BLaER1 treated with 17β-estradiol and CSF1 and Interleukin-3, amounts not matched to agents 10 nM and 100 nM (cell line): ENCODE data around the gene CERKL.

Experiments
- H3K27ac ChIP-seq, 11 experiments: shearing (Covaris generic); formaldehyde crosslinking; 2 replicates each; pipeline ENCODE4 v1.8.1; 2022
- H3K27me3 ChIP-seq, 11 experiments: shearing (Covaris generic); formaldehyde crosslinking; 2 replicates each; pipeline ENCODE4 v1.8.1; 2022
- H3K36me3 ChIP-seq, 11 experiments: shearing (Covaris generic); formaldehyde crosslinking; 2 replicates each; pipeline ENCODE4 v1.8.1; 2022
- H3K4me1 ChIP-seq, 10 experiments: shearing (Covaris generic); formaldehyde crosslinking; 2 replicates each; pipeline ENCODE4 v1.8.1; 2022
- H3K4me2 ChIP-seq, 11 experiments: shearing (Covaris generic); formaldehyde crosslinking; 2 replicates each; pipeline ENCODE4 v1.8.1; 2022
- H3K4me3 ChIP-seq, 10 experiments: shearing (Covaris generic); formaldehyde crosslinking; 2 replicates each; pipeline ENCODE4 v1.8.1; 2022
- H3K9ac ChIP-seq, 11 experiments: shearing (Covaris generic); formaldehyde crosslinking; 2 replicates each; pipeline ENCODE4 v1.8.1; 2022
- H3K9me3 ChIP-seq, 11 experiments: shearing (Covaris generic); formaldehyde crosslinking; replicated peaks in 1 of 11; 2 replicates each; pipeline ENCODE4 v1.8.1; 2022
- H4K20me1 ChIP-seq, 11 experiments: shearing (Covaris generic); formaldehyde crosslinking; 2 replicates each; pipeline ENCODE4 v1.8.1; 2022
- Cebpa-rat ChIP-seq, 11 experiments: shearing (Covaris generic); IDR thresholded peaks; 2 replicates each; pipeline ENCODE4 v1.8.1; 2022

The CERKL gene

DNA sequence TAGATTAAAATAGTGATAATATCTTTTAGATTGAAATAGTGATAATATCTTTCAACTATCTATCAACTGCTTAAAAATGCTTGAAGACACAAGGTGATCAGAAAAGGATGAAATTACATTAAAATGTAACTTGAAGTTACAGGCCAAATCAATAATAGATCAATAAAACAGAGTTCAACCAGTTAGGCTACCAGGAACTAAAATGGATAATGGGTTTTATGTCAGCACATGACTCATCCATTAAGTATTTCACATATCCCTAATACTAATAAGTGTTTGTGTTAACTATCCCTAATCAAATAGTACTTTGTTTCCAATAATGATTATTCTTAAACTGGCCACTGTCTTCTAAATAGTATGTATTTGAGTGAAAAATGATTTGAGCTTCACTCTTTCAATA lies 33.7 kb downstream of the CERKL start:
- Histone ChIP-seq H3K36me3 (no peaks in the 10 kb centered on the region), H3K27ac (no peak overlapping the region), H4K20me1 (no peaks in the 10 kb centered on the region), H3K4me3 (no peak overlapping the region), H3K4me1 (peaks cover 0 to 10% (median 0%) of the 10 kb centered on the region in 10 experiments; a peak in 4 of 20 replicates), H3K4me2 (no peak overlapping the region), H3K27me3 (no peaks in the 10 kb centered on the region), H3K9me3 (no peaks in the 10 kb centered on the region), H3K9ac (no peak overlapping the region)
- no peak for TF ChIP-seq Cebpa-rat (IDR thresholded peaks at IDR 0.05)

- TF ChIP-seq Cebpa-rat (IDR thresholded peaks at IDR 0.05), result no peak
- no peaks in the 10 kb centered on the region for H4K20me1 ChIP-seq
- H3K27ac ChIP-seq, result no peak overlapping the region
- no peaks in the 10 kb centered on the region for H3K9me3 ChIP-seq
- no peaks in the 10 kb centered on the region for H3K27me3 ChIP-seq
- H3K9ac ChIP-seq, result no peak overlapping the region
- no peaks in the 10 kb centered on the region for H3K36me3 ChIP-seq
- no peaks in the 10 kb centered on the region for H3K4me1 ChIP-seq
- H3K4me3 ChIP-seq, result no peak overlapping the region
- no peak overlapping the region for H3K4me2 ChIP-seq
These were observed 35.0 kb downstream of the CERKL start for GRCh38 chr2:181621779-181622490.

DNA sequence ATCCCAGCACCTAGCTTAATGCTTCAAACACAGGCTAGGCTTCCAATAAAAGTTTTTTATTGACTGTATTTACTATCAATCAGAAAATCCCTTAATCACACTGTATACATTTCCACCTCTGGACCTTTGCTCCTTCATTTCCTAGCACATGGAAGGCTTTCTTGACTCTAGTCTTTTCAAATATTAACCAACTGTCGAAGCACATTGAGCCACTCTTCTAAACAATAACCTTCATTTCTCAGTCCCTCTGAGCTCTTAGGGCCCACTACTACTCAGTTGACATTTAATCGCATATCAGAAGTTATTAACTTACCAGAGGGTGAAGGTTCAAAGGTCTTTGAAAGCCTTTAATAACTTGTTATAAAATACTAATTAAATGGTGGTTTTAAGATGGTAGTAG lies 37.4 kb downstream of the CERKL start:
- H3K4me3 ChIP-seq, result no peak overlapping the region
- H3K27ac ChIP-seq, result no peak overlapping the region
- TF ChIP-seq Cebpa-rat (IDR thresholded peaks at IDR 0.05), result no peak
- H3K27me3 ChIP-seq, result no peaks in the 10 kb centered on the region
- H3K9ac ChIP-seq, result no peak overlapping the region
- no peaks in the 10 kb centered on the region for H4K20me1 ChIP-seq
- no peaks in the 10 kb centered on the region for H3K9me3 ChIP-seq
- H3K4me2 ChIP-seq, result no peak overlapping the region
- H3K36me3 ChIP-seq, result no peaks in the 10 kb centered on the region
- no peaks in the 10 kb centered on the region for H3K4me1 ChIP-seq

- no peak overlapping the region for H3K27ac ChIP-seq
- H3K36me3 ChIP-seq, result no peaks in the 10 kb centered on the region
- no peaks in the 10 kb centered on the region for H3K9me3 ChIP-seq
- no peak overlapping the region for H3K4me2 ChIP-seq
- no peak overlapping the region for H3K4me3 ChIP-seq
- no peak overlapping the region for H3K9ac ChIP-seq
- no peaks in the 10 kb centered on the region for H3K4me1 ChIP-seq
- no peaks in the 10 kb centered on the region for H3K27me3 ChIP-seq
- no peaks in the 10 kb centered on the region for H4K20me1 ChIP-seq
- TF ChIP-seq Cebpa-rat (IDR thresholded peaks at IDR 0.05), result no peak
These were observed 40.2 kb downstream of the CERKL start for GRCh38 chr2:181616715-181617114.

DNA sequence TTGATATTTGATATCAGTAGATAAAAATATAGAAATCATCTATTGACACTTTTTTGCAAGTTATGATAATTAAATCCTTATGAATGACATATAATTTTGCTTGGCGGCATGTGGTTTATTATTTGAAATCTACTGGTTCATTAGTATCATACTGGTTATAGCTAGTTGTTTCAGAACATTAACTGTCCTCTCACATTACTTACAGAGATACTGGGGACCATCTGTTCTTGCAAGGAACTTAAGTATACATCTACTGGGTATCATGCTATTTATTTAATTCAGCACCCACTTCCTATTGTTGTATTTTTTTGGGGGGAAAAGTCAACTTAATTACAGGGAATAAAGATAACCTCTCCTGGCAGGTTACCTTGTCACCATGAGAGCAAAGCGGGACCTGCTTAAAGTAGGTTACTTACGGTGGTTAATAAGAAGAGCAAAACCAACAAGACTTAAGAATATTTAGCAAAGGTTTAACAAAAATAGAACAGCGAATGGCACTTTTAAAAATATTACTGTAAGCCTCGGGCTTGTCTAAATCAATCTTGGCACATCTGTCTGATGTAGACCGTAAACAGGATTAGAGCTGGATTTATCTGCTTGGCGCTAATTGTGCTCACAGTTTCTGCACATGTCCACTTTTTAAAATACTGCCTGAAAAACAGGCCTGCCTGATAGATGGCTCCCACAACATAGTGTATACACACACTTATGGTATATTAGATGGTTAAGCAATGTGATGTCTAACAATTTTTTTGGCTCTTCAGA lies 41.8 kb downstream of the CERKL start:
- no peak overlapping the region for H3K27ac ChIP-seq
- H3K36me3 ChIP-seq, result no peaks in the 10 kb centered on the region
- H3K9me3 ChIP-seq, result no peaks in the 10 kb centered on the region
- no peak overlapping the region for H3K4me3 ChIP-seq
- no peaks in the 10 kb centered on the region for H3K4me1 ChIP-seq
- no peak overlapping the region for H3K4me2 ChIP-seq
- no peak overlapping the region for H3K9ac ChIP-seq
- no peaks in the 10 kb centered on the region for H4K20me1 ChIP-seq
- no peaks in the 10 kb centered on the region for H3K27me3 ChIP-seq
- no peak for TF ChIP-seq Cebpa-rat (IDR thresholded peaks at IDR 0.05)

DNA sequence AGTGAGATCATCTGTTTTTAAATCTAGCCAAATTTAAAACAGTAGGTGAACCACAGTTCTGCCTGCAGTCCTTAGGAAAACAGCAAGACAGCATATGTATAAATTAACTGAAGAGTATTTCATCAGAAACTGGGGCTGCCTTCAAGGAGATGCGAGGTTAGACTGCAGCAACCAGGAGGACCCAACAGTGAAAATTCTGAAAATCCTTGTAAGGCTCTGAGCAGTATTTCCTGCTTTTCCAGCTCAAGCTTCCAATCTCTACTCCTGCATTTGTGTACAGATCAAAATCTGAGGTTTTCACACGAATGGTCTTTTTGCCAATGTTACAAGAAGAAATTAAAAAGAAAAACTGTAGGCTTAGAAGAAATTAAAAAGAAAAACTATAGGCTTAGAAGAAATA lies 43.7 kb downstream of the CERKL start:
- Histone ChIP-seq H4K20me1 (no peaks in the 10 kb centered on the region), H3K4me3 (no peak overlapping the region), H3K9me3 (no peaks in the 10 kb centered on the region), H3K27ac (no peak overlapping the region), H3K4me2 (no peak overlapping the region), H3K27me3 (no peaks in the 10 kb centered on the region), H3K9ac (no peak overlapping the region), H3K36me3 (no peaks in the 10 kb centered on the region), H3K4me1 (peaks cover 0 to 6% (median 4%) of the 10 kb centered on the region in 10 experiments; a peak in 10 of 20 replicates)
- TF ChIP-seq Cebpa-rat (IDR thresholded peaks at IDR 0.05), result no peak

DNA sequence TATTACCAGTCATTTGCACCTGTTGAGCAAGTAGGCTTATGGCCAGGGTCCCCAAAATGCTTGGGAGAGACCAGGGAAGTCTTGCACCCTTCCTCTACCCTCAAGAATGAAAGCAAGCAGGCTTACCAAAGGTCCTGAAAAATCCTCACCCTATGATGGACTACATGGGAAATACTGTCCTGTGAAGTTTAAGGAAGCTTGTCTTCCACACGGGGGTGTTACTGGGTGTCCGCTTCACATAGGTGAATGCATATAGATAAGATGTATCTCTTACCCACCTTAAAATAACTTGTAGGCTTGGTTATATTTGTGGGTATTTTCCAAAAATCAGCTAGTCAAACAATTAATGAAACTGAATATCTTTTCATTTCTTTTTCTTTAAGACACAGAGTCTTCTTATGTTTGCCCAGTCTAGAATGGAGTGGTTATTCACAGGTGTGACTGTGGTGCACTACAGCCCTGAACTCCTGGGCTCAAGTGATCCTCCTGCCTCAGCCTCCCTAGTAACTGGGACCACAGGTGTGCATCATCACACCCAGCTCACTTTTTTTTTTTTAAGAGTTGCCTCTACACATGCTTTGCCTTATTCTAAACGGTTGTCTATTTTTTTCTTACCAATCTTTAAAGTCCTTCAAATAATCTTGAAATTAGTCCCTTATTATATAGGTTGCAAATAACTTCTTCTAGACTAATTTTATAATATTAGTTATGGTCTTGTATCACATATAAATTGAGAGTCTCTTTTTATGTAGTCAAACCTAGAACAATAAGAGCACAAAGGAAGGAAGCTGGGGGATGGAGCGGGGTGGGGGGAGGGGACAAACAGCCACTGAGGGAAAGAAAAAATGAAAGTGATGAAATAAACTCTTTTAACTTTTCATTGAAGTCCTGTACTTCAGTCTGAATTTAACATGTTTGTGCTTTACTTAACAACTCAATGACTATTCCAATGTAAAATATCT lies 49.0 kb downstream of the CERKL start:
- Histone ChIP-seq H3K4me2 (peak overlapping the region in 10 of 11 experiments; percentile 10 to 67 (median 40); a peak in 16 of 22 replicates), H4K20me1 (no peaks in the 10 kb centered on the region), H3K27me3 (no peaks in the 10 kb centered on the region), H3K4me3 (no peak overlapping the region), H3K4me1 (peaks cover 4 to 14% (median 12%) of the 10 kb centered on the region in 10 experiments; a peak in 19 of 20 replicates), H3K9ac (no peak overlapping the region), H3K27ac (peak overlapping the region in 1 of 11 experiments; percentile 29; a peak in 2 of 22 replicates), H3K9me3 (peaks cover 0 to 15% (median 10%) of the 10 kb centered on the region in 11 experiments; a peak in 16 of 22 replicates), H3K36me3 (no peaks in the 10 kb centered on the region)
- TF ChIP-seq Cebpa-rat (IDR thresholded peaks at IDR 0.05), result no peak

DNA sequence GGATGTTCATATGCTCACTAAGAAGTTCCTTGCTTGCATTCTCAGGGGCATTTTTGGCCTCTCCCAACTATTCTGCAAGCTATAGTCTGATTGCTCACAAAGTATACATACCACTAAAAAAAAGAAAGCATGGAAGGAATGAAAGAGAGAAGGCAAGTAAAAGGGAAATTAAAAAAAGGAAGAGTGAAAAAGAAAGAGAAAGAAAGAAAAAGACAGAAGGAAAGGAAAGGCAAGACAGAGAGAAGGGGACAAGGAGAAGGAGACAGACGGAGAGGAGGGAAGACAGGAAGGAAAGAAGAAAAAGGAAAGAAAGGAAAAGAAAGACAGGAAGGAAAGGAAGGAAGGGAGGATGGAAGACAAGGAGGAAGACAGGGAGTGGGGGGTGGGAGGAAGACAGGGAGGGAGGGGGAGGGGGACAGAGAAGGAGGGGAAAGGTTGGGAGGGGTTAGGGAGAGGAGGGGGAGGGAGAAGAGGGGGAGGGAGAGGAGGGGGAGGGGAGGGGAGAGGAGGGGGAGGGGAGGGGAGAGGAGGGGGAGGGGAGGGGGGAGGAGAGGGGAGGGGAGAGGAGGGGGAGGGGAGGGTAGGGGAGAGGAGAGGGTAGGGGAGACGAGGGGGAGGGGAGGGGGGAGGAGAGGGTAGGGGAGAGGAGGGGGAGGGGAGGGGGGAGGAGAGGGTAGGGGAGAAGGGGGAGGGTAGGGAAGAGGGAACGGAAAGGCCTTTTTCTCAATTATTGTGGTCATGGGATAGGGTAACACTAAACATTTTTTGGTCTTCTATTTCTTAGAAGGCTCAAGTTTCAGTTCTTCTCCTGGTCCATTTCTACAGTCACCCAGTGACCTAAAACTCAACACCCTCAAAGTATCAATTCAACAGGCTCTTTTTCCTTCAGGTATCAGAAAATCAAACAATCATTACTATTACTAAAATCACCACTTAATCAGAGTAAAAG lies 50.7 kb downstream of the CERKL start:
- no peak for TF ChIP-seq Cebpa-rat (IDR thresholded peaks at IDR 0.05)
- Histone ChIP-seq H3K36me3 (no peaks in the 10 kb centered on the region), H3K27ac (no peak overlapping the region), H3K27me3 (no peaks in the 10 kb centered on the region), H3K4me3 (no peak overlapping the region), H4K20me1 (no peaks in the 10 kb centered on the region), H3K4me1 (peaks cover 7 to 26% (median 17%) of the 10 kb centered on the region in 10 experiments; a peak in 19 of 20 replicates), H3K9ac (no peak overlapping the region), H3K4me2 (no peak overlapping the region), H3K9me3 (peaks cover 0 to 15% (median 10%) of the 10 kb centered on the region in 11 experiments; a peak in 16 of 22 replicates)
